ENCODE data around the gene AP1M2. TPM values are rescaled to one million over a fixed set of nuclear protein-coding genes. Genes with fewer than 3 reads are reported as not detected.

AP1M2 gene
- polyA plus RNA-seq, 2 of the 4 experiments (the other 2 are of a cell fraction), result 17.4 to 53.1 TPM

DNA sequence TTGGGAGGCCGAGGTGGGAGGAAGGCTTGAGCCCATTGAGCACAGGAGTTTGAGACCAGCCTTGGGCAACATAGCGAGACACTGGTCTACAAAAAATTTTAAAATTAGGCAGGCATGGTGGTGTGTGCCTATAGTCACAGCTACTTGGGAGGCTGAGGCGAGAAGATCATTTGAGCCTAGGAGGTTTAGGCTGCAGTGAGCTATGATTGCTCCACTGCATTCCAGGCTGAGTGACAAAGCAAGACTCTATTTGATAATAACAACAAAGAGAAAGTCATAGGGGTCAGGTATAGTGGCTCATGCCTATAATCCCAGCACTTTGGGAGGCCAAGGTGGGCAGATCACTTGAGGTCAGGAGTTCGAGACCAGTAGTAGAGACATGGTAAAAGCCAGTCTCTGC lies 33.7 kb upstream of the AP1M2 start:
- no peak overlapping the region for H3K27ac ChIP-seq
- ATAC-seq, result no peak
- no peak for FAIRE-seq
- TF ChIP-seq CBX2 (IDR thresholded peaks at IDR 0.05; ENCODE audit: borderline replicate concordance, low read depth) (no peak), ESRRA (IDR thresholded peaks at IDR 0.05; ENCODE audit: borderline replicate concordance, low read length) (no peak), FOSL2 (IDR thresholded peaks at IDR 0.05) (no peak), FOSL2 (CRISPR knock-in tag; IDR thresholded peaks at IDR 0.05) (no peak), ZFP36 (IDR thresholded peaks at IDR 0.05; ENCODE audit: borderline replicate concordance, partially characterized antibody) (no peak)
- H3K9me3 ChIP-seq, result no peaks in the 10 kb centered on the region
- WGBS (ENCODE audit: missing lambda C conversion rate), result 88% methylated on average over 4 of the region's 4 CpGs
- DNase-seq (ENCODE audit: low read depth in 1 of 2, low spot score in 1 of 2), result no peak
- POLR2A ChIA-PET, result no interaction called here
- H3K4me3 ChIP-seq, result no peak overlapping the region
- CTCF ChIA-PET, result interaction anchor here (2.5 kb wide), 1 partner anchor 40 kb away, joined by 14 read pairs; no protein-coding TSS in a partner anchor
- no peak overlapping the region for H3K4me2 ChIP-seq
- H3K4me1 ChIP-seq, result 0 out of 3 replicates have a peak, but pooled peaks cover 3% of the 10 kb centered on the region

DNA sequence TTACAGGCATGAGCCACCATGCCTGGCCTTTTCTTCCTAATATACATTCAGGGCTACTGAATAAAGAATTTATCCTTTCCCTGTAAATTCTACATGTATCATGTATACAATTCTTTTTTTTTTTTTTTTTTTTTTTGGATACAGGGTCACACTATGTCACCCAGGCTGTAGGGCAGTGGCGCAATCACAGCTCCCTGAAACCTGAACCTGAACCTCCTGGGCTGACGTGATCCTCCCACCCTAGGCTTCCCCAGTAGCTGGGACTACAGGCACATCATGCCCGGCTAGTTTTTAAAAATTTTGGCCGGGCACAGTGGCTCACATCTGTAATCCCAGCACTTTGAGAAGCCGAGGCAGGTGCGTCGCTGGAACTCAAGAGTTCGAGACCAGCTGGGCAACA lies 31.7 kb upstream of the AP1M2 start:
- FAIRE-seq (no peak), ATAC-seq (no peak), DNase-seq (ENCODE audit: low read depth in 1 of 2, low spot score in 1 of 2) (no peak)
- ChIA-PET CTCF (interaction anchor here (0.6 to 2.5 kb wide), 3 partner anchors 9 to 203 kb away, joined by 3 to 14 read pairs (median 3); no protein-coding TSS in a partner anchor), POLR2A (no interaction called here)
- no peaks in the 10 kb centered on the region for H3K9me3 ChIP-seq
- no peaks in the 10 kb centered on the region for H3K4me1 ChIP-seq
- WGBS (ENCODE audit: missing lambda C conversion rate), result 96% methylated on average over 6 of the region's 8 CpGs
- no peak for TF ChIP-seq HOXA7 (CRISPR knock-in tag; IDR thresholded peaks at IDR 0.05)
- TF ChIP-seq, protein P1, sequence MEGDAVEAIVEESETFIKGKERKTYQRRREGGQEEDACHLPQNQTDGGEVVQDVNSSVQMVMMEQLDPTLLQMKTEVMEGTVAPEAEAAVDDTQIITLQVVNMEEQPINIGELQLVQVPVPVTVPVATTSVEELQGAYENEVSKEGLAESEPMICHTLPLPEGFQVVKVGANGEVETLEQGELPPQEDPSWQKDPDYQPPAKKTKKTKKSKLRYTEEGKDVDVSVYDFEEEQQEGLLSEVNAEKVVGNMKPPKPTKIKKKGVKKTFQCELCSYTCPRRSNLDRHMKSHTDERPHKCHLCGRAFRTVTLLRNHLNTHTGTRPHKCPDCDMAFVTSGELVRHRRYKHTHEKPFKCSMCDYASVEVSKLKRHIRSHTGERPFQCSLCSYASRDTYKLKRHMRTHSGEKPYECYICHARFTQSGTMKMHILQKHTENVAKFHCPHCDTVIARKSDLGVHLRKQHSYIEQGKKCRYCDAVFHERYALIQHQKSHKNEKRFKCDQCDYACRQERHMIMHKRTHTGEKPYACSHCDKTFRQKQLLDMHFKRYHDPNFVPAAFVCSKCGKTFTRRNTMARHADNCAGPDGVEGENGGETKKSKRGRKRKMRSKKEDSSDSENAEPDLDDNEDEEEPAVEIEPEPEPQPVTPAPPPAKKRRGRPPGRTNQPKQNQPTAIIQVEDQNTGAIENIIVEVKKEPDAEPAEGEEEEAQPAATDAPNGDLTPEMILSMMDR (IDR thresholded peaks at IDR 0.05), result no peak
- TF ChIP-seq NR3C1 (IDR thresholded peaks at IDR 0.05), result no peak
- TF ChIP-seq ZC3H11A (IDR thresholded peaks at IDR 0.05), result no peak
- no peak for TF ChIP-seq RFX5 (IDR thresholded peaks at IDR 0.05)
- TF ChIP-seq RAD21 (conservative IDR thresholded peaks at IDR 0.05 in 1 of 2, IDR thresholded peaks at IDR 0.05 in 1 of 2), result no peak
- TF ChIP-seq GATA3 (IDR thresholded peaks at IDR 0.05; ENCODE audit: borderline replicate concordance), result no peak
- TF ChIP-seq JUNB (IDR thresholded peaks at IDR 0.05), result no peak
- TF ChIP-seq, protein P2, sequence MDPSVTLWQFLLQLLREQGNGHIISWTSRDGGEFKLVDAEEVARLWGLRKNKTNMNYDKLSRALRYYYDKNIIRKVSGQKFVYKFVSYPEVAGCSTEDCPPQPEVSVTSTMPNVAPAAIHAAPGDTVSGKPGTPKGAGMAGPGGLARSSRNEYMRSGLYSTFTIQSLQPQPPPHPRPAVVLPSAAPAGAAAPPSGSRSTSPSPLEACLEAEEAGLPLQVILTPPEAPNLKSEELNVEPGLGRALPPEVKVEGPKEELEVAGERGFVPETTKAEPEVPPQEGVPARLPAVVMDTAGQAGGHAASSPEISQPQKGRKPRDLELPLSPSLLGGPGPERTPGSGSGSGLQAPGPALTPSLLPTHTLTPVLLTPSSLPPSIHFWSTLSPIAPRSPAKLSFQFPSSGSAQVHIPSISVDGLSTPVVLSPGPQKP (IDR thresholded peaks at IDR 0.05; ENCODE audit: low read depth, low read length), result no peak
- no peak for TF ChIP-seq POLR2A (IDR thresholded peaks at IDR 0.05; ENCODE audit: low read length)
- no peak for TF ChIP-seq SMC3 (IDR thresholded peaks at IDR 0.05)
- TF ChIP-seq MAFK (IDR thresholded peaks at IDR 0.05; ENCODE audit: partially characterized antibody), result no peak
- no peak for TF ChIP-seq HEYL (CRISPR knock-in tag; IDR thresholded peaks at IDR 0.05)
- no peak for TF ChIP-seq MYC (IDR thresholded peaks at IDR 0.05; ENCODE audit: borderline replicate concordance, low read length)
- TF ChIP-seq, protein P3, sequence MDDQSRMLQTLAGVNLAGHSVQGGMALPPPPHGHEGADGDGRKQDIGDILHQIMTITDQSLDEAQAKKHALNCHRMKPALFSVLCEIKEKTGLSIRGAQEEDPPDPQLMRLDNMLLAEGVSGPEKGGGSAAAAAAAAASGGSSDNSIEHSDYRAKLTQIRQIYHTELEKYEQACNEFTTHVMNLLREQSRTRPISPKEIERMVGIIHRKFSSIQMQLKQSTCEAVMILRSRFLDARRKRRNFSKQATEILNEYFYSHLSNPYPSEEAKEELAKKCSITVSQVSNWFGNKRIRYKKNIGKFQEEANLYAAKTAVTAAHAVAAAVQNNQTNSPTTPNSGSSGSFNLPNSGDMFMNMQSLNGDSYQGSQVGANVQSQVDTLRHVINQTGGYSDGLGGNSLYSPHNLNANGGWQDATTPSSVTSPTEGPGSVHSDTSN (IDR thresholded peaks at IDR 0.05), result no peak
- no peak for TF ChIP-seq PHF8 (IDR thresholded peaks at IDR 0.05; ENCODE audit: borderline replicate concordance, low read depth)
- TF ChIP-seq CBX8 (IDR thresholded peaks at IDR 0.05), result no peak
- no peak overlapping the region for H3K4me3 ChIP-seq
- H3K4me2 ChIP-seq, result no peak overlapping the region
- no peak overlapping the region for H3K27ac ChIP-seq
